GM23248 (cell line): ENCODE measurements around the gene KIF3A.

ENCODE experiments used
- EZH2 ChIP-seq: fragments of 200-600 bp; sonication (generic); IDR thresholded peaks from 2 replicates; pipeline ENCODE4 v1.6.1; 2018; ENCODE audit warnings: antibody characterized with exemption, mild to moderate bottlenecking; ENCODE audit not compliant: insufficient read depth, poor library complexity, severe bottlenecking
- EZH2phosphoT487 ChIP-seq: fragments of 200-600 bp; sonication (generic); IDR thresholded peaks from 2 replicates; pipeline ENCODE4 v1.6.1; 2018; ENCODE audit warnings: antibody characterized with exemption, moderate library complexity, mild to moderate bottlenecking, low read depth; ENCODE audit not compliant: insufficient read depth

DNA sequence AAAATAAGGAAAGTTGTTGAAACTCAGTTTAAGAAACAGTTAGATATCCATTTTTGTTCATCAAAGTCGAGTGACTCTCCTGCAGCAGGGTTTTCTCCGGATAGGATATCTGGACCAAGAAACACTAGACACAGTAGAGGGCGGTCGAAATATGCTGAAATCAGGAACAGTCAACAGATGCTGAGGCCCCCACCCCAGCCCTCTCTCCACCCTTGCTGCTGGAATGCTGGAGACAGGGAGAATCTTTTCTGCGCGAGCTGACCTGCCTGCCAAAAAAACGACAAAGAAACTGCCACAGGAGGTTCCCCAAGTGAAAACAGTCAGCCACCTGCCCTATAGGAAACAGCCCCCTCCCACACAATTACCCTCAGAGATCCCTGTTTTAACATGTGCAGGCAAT is 83.6 kb downstream of the KIF3A start:
- TF ChIP-seq EZH2: no peak
- TF ChIP-seq EZH2phosphoT487: no peak
